A549 (cell line): ENCODE data around the gene CACNA1C. TPM values are rescaled to one million over a fixed set of nuclear protein-coding genes. Genes with fewer than 3 reads are reported as not detected.

Source experiments
- ATAC-seq, 2 experiments: fragments of 200-7000 bp in 1 of 2; fragments of >200 bp in 1 of 2; cut with Nextera tagmentation in 1 of 2; cut with Tn5 transposase in 1 of 2; 3 replicates each; pipeline versions ENCODE4 v1.8.0 to v1.9.1; 2018 to 2020; ENCODE audit warnings: mild to moderate bottlenecking in 1 of 2, moderate library complexity in 1 of 2
- CTCF ChIA-PET: fragments of 300-600 bp; sonication (Branson Sonifier 250); formaldehyde crosslinking; extraction: SDS; loops from one replicate; lab custom pipeline; 2021; ENCODE audit warnings: antibody characterized with exemption, inconsistent platforms; lab: Yijun Ruan, JAX
- POLR2A ChIA-PET: fragments of 350-600 bp; formaldehyde crosslinking; extraction: SDS; loops from one replicate; lab custom pipeline; 2021; ENCODE audit warnings: antibody characterized with exemption, inconsistent platforms; lab: Yijun Ruan, JAX
- DNase-seq, 2 experiments: peaks; one replicate each; pipeline versions ENCODE4 v3.0.0 to v3.0.0-alpha.2; 2011 to 2016; ENCODE audit warnings: low read depth in 1 of 2, low spot score in 1 of 2
- FAIRE-seq: peaks from 2 replicates; lab custom pipeline; 2011; peaks lifted over from hg19 to GRCh38; lab: Jason Lieb, UNC
- H3K27ac ChIP-seq, 2 experiments: fragments of >200 bp; sonication (Bioruptor Twin); formaldehyde crosslinking; 3 replicates each; pipeline ENCODE4 v1.5.1; 2016 to 2017
- H3K4me1 ChIP-seq: fragments of >200 bp; sonication (Bioruptor Twin); formaldehyde crosslinking; 3 replicates; pipeline ENCODE4 v1.6.1; 2016
- H3K4me2 ChIP-seq: fragments of >200 bp; sonication (Bioruptor Twin); formaldehyde crosslinking; 3 replicates; pipeline ENCODE4 v1.6.1; 2016
- H3K4me3 ChIP-seq: fragments of >200 bp; sonication (Bioruptor Twin); formaldehyde crosslinking; 3 replicates; pipeline ENCODE4 v1.5.1; 2016
- H3K9me3 ChIP-seq: fragments of >200 bp; sonication (Bioruptor Twin); formaldehyde crosslinking; 3 replicates; pipeline ENCODE4 v1.6.1; 2016
- BHLHE40 ChIP-seq: IDR thresholded peaks from 2 replicates; pipeline ENCODE4 v1.6.1; 2012; ENCODE audit warnings: low read depth, low read length, inconsistent platforms
- CHD2 ChIP-seq: fragments of 150-350 bp; IDR thresholded peaks from 2 replicates; pipeline ENCODE4 v1.6.1; 2014; ENCODE audit warnings: low read length; ENCODE audit not compliant: partially characterized antibody
- CHD4 ChIP-seq: fragments of 200-600 bp; sonication (generic); IDR thresholded peaks from 2 replicates; pipeline ENCODE4 v1.6.1; 2016; ENCODE audit warnings: antibody characterized with exemption, mild to moderate bottlenecking, borderline replicate concordance
- EHF ChIP-seq: fragments of 250-450 bp; sonication (Bioruptor Pico); IDR thresholded peaks from 2 replicates; pipeline ENCODE4 v1.5.0; 2020; ENCODE audit warnings: mild to moderate bottlenecking
- EP300 ChIP-seq, 2 experiments: fragments of >200 bp; sonication (Bioruptor Twin); formaldehyde crosslinking; IDR thresholded peaks; 2 replicates in 1 of 2; 3 replicates in 1 of 2; pipeline ENCODE4 v1.6.1; 2016 to 2017
- ESRRA ChIP-seq: fragments of 150-350 bp; IDR thresholded peaks from 2 replicates; pipeline ENCODE4 v1.6.1; 2014; ENCODE audit warnings: mild to moderate bottlenecking, low read length, borderline replicate concordance
- FOSB ChIP-seq: fragments of 250-450 bp; sonication (Bioruptor Pico); IDR thresholded peaks from 2 replicates; pipeline ENCODE4 v1.5.0; 2020; ENCODE audit warnings: mild to moderate bottlenecking, moderate library complexity
- FOXS1 ChIP-seq: fragments of 250-450 bp; sonication (Bioruptor Pico); IDR thresholded peaks from 2 replicates; pipeline ENCODE4 v1.5.0; 2020; ENCODE audit warnings: mild to moderate bottlenecking, moderate library complexity
- HEYL ChIP-seq: fragments of 250-450 bp; sonication (Bioruptor Pico); IDR thresholded peaks from 2 replicates; pipeline ENCODE4 v1.8.0; 2021; ENCODE audit warnings: mild to moderate bottlenecking, moderate library complexity
- HOXA7 ChIP-seq: fragments of 250-450 bp; sonication (Bioruptor Pico); IDR thresholded peaks from 2 replicates; pipeline ENCODE4 v1.5.0; 2020; ENCODE audit warnings: mild to moderate bottlenecking, moderate library complexity
- HOXB13 ChIP-seq: fragments of 250-450 bp; sonication (Bioruptor Pico); IDR thresholded peaks from 2 replicates; pipeline ENCODE4 v1.5.0; 2020; ENCODE audit warnings: low read depth, mild to moderate bottlenecking, moderate library complexity
- KDM5A ChIP-seq: fragments of 200-600 bp; sonication (generic); IDR thresholded peaks from 2 replicates; pipeline ENCODE4 v1.6.1; 2016; ENCODE audit warnings: antibody characterized with exemption, mild to moderate bottlenecking
- MAZ ChIP-seq: fragments of 150-350 bp; IDR thresholded peaks from 2 replicates; pipeline ENCODE4 v1.6.1; 2014; ENCODE audit warnings: antibody characterized with exemption, low read depth, low read length, borderline replicate concordance
- NPAS2 ChIP-seq: fragments of 250-450 bp; sonication (Bioruptor Pico); IDR thresholded peaks from 2 replicates; pipeline ENCODE4 v1.8.0; 2022; ENCODE audit warnings: mild to moderate bottlenecking, moderate library complexity, borderline replicate concordance
- PHF8 ChIP-seq: fragments of 200-600 bp; sonication (generic); IDR thresholded peaks from 2 replicates; pipeline ENCODE4 v1.6.1; 2016; ENCODE audit warnings: low read depth, mild to moderate bottlenecking, antibody characterized with exemption, moderate library complexity, borderline replicate concordance
- RAD21 ChIP-seq, 2 experiments: fragments of >200 bp in 1 of 2; sonication (Bioruptor Twin) in 1 of 2; formaldehyde crosslinking in 1 of 2; IDR thresholded peaks in 1 of 2; conservative IDR thresholded peaks in 1 of 2; 2 replicates in 1 of 2; 3 replicates in 1 of 2; pipeline ENCODE4 v1.6.1; 2012 to 2018; ENCODE audit warnings: inconsistent platforms in 1 of 2
- RCOR1 ChIP-seq: fragments of 150-350 bp; IDR thresholded peaks from 2 replicates; pipeline ENCODE4 v1.6.1; 2014; ENCODE audit warnings: antibody characterized with exemption, low read length, low read depth
- RFX5 ChIP-seq: fragments of 450-650 bp; IDR thresholded peaks from 2 replicates; pipeline ENCODE4 v1.7.1; 2014; ENCODE audit warnings: antibody characterized with exemption, mild to moderate bottlenecking, moderate library complexity
- RNF2 ChIP-seq: fragments of 200-600 bp; sonication (generic); IDR thresholded peaks from 2 replicates; pipeline ENCODE4 v1.6.1; 2016; ENCODE audit warnings: low read depth, mild to moderate bottlenecking, antibody characterized with exemption, moderate library complexity, borderline replicate concordance
- ZFP36 ChIP-seq: fragments of 450-650 bp; IDR thresholded peaks from 2 replicates; pipeline ENCODE4 v1.6.1; 2014; ENCODE audit warnings: borderline replicate concordance; ENCODE audit not compliant: partially characterized antibody
- ZNF302 ChIP-seq: fragments of 250-450 bp; sonication (Bioruptor Pico); IDR thresholded peaks from 2 replicates; pipeline ENCODE4 v1.9.0; 2021; ENCODE audit warnings: inconsistent platforms, mild to moderate bottlenecking, moderate library complexity
- ZSCAN20 ChIP-seq: fragments of 250-450 bp; sonication (Bioruptor Pico); IDR thresholded peaks from 2 replicates; pipeline ENCODE4 v1.8.0; 2022; ENCODE audit warnings: mild to moderate bottlenecking, moderate library complexity
- WGBS: methylation state at CpG from one replicate; pipeline ENCODE4 v1.1.6; 2017; ENCODE audit errors: missing lambda C conversion rate; 5-methylcytosine and 5-hydroxymethylcytosine counted together
- polyA plus RNA-seq, 4 experiments: library from polyadenylated mRNA; depleted of rRNA in 3 of 4; stranded (reverse); fragments of >200 nt; fragmentation: RNase III in 1 of 4; extraction: RNeasy Plus Mini Kit Qiagen cat#74134 plus additional on column Dnase treatment in 1 of 4; gene quantifications; 2 replicates in 3 of 4; 3 replicates in 1 of 4; pipeline ENCODE4 v1.2.3, GENCODE V29; 2011 to 2017
- TF ChIP-seq, protein P1 (sequence below): IDR thresholded peaks from 2 replicates; pipeline ENCODE4 v1.6.1; 2012
- TF ChIP-seq, protein P2 (sequence below): fragments of >200 bp; sonication (Bioruptor Twin); formaldehyde crosslinking; IDR thresholded peaks from 3 replicates; pipeline ENCODE4 v1.6.1; 2016
- TF ChIP-seq, protein P3 (sequence below): fragments of >200 bp; sonication (Bioruptor Twin); formaldehyde crosslinking; IDR thresholded peaks from 3 replicates; pipeline ENCODE4 v1.5.1; 2016
- TF ChIP-seq, protein P4 (sequence below): fragments of >200 bp; sonication (Bioruptor Twin); formaldehyde crosslinking; IDR thresholded peaks from 2 replicates; pipeline ENCODE4 v1.6.1; 2016
- TF ChIP-seq, protein P5 (sequence below): fragments of 250-450 bp; sonication (Bioruptor Pico); IDR thresholded peaks from 2 replicates; pipeline ENCODE4 v1.5.0; 2021; ENCODE audit warnings: mild to moderate bottlenecking, moderate library complexity, borderline replicate concordance

Gene CACNA1C
- polyA plus RNA-seq, 2 of the 4 experiments (the other 2 are of a cell fraction), result not detected

DNA sequence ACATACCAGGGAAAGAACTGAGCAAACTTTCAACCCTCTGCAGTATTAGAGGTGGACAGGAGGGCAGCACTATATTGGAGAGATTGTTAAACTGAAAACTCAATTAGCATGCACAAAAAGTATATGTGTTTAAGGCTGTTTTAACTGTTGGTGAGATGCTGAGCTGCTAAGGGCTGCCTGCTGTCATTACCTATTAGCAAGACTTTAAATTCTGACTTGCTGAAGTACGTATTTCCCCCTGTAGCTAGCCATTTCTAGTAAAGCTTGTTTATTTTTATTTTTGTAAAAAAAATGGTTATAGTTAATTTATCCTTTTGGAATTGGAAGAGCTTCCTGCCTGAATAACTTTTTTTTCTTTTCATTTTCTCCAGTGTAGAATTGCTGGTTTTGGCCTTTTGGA, 92.2 kb downstream of the CACNA1C start:
- ChIA-PET CTCF (no interaction called here), POLR2A (no interaction called here)
- Histone ChIP-seq H3K27ac (no peak overlapping the region), H3K9me3 (no peaks in the 10 kb centered on the region), H3K4me1 (no peaks in the 10 kb centered on the region), H3K4me2 (no peak overlapping the region), H3K4me3 (no peak overlapping the region)
- DNase-seq (no peak), ATAC-seq (no peak), FAIRE-seq (no peak)
- WGBS, result 0% methylated on average over 1 of the region's 1 CpG
- TF ChIP-seq ESRRA (no peak), MAZ (no peak), RAD21 (conservative IDR thresholded peaks at IDR 0.05 in 1 of 2, IDR thresholded peaks at IDR 0.05 in 1 of 2) (no peak), ZFP36 (no peak), HOXB13 (CRISPR knock-in tag) (no peak), NPAS2 (CRISPR knock-in tag) (no peak), CHD4 (no peak), HOXA7 (CRISPR knock-in tag) (no peak), ZSCAN20 (no peak), HEYL (CRISPR knock-in tag) (no peak), EHF (no peak), FOXS1 (CRISPR knock-in tag) (no peak)
- TF ChIP-seq, protein P1, sequence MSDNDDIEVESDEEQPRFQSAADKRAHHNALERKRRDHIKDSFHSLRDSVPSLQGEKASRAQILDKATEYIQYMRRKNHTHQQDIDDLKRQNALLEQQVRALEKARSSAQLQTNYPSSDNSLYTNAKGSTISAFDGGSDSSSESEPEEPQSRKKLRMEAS, result no peak
- TF ChIP-seq, protein P2, sequence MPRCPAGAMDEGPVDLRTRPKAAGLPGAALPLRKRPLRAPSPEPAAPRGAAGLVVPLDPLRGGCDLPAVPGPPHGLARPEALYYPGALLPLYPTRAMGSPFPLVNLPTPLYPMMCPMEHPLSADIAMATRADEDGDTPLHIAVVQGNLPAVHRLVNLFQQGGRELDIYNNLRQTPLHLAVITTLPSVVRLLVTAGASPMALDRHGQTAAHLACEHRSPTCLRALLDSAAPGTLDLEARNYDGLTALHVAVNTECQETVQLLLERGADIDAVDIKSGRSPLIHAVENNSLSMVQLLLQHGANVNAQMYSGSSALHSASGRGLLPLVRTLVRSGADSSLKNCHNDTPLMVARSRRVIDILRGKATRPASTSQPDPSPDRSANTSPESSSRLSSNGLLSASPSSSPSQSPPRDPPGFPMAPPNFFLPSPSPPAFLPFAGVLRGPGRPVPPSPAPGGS, result no peak

DNA sequence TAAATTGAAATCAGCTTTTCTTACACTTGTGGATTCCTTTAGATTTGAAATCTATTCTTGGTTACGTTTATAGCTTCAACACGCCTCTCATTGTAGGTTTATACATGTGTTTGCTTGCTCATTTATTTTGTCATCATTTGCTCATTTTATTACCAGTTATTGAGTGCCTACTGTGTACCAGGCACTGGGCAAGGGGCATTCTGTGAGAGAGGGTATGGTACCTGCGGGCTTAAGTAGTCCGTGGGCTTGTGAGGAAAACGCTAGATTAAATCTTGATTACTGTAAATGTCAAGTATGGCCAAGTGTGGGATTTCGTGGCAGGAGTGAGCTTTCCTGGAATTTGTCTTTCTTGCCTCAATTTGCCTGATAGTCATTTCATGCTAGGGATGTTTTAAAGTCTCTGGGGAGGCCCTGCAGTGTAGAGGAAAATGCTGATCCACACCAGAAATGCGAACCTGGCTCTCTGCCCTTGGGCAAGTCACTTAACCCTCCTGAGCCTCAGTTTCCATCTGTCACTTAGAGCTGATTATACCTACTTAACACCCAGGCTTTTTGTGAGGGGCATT, 92.7 kb downstream of the CACNA1C start:
- no peak overlapping the region for H3K4me3 ChIP-seq
- DNase-seq, result no peak
- TF ChIP-seq FOSB (CRISPR knock-in tag) (no peak), ZFP36 (no peak), PHF8 (no peak), EP300 (IDR thresholded peaks at IDR 0.05) (no peak), RAD21 (conservative IDR thresholded peaks at IDR 0.05 in 1 of 2, IDR thresholded peaks at IDR 0.05 in 1 of 2) (no peak), CHD4 (no peak), KDM5A (no peak), RCOR1 (no peak), FOXS1 (CRISPR knock-in tag) (no peak), RFX5 (no peak), BHLHE40 (no peak), RNF2 (no peak), ZSCAN20 (no peak), ZNF302 (CRISPR knock-in tag) (no peak), CHD2 (no peak)
- TF ChIP-seq, protein P3, sequence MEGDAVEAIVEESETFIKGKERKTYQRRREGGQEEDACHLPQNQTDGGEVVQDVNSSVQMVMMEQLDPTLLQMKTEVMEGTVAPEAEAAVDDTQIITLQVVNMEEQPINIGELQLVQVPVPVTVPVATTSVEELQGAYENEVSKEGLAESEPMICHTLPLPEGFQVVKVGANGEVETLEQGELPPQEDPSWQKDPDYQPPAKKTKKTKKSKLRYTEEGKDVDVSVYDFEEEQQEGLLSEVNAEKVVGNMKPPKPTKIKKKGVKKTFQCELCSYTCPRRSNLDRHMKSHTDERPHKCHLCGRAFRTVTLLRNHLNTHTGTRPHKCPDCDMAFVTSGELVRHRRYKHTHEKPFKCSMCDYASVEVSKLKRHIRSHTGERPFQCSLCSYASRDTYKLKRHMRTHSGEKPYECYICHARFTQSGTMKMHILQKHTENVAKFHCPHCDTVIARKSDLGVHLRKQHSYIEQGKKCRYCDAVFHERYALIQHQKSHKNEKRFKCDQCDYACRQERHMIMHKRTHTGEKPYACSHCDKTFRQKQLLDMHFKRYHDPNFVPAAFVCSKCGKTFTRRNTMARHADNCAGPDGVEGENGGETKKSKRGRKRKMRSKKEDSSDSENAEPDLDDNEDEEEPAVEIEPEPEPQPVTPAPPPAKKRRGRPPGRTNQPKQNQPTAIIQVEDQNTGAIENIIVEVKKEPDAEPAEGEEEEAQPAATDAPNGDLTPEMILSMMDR, result no peak
- TF ChIP-seq, protein P4, sequence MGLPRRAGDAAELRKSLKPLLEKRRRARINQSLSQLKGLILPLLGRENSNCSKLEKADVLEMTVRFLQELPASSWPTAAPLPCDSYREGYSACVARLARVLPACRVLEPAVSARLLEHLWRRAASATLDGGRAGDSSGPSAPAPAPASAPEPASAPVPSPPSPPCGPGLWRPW, result no peak
- TF ChIP-seq, protein P5, sequence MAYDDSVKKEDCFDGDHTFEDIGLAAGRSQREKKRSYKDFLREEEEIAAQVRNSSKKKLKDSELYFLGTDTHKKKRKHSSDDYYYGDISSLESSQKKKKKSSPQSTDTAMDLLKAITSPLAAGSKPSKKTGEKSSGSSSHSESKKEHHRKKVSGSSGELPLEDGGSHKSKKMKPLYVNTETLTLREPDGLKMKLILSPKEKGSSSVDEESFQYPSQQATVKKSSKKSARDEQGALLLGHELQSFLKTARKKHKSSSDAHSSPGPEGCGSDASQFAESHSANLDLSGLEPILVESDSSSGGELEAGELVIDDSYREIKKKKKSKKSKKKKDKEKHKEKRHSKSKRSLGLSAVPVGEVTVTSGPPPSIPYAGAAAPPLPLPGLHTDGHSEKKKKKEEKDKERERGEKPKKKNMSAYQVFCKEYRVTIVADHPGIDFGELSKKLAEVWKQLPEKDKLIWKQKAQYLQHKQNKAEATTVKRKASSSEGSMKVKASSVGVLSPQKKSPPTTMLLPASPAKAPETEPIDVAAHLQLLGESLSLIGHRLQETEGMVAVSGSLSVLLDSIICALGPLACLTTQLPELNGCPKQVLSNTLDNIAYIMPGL, result no peak
- POLR2A ChIA-PET, result no interaction called here
- H3K4me2 ChIP-seq, result no peak overlapping the region
- FAIRE-seq, result no peak
- CTCF ChIA-PET, result no interaction called here
- 2% methylated on average over 7 of the region's 7 CpGs for WGBS
- no peaks in the 10 kb centered on the region; the same call in 2 of the 3 replicates for H3K9me3 ChIP-seq
- no peaks in the 10 kb centered on the region for H3K4me1 ChIP-seq
- no peak for ATAC-seq
- H3K27ac ChIP-seq, result no peak overlapping the region
